HEK293T (cell line): ENCODE measurements around the gene SPTY2D1.

Source experiments
- BHLHE40 ChIP-seq: fragments of 450-650 bp; IDR thresholded peaks from 2 replicates; pipeline ENCODE4 v1.6.1; 2016; ENCODE audit warnings: mild to moderate bottlenecking, moderate library complexity, borderline replicate concordance
- ELF4 ChIP-seq: fragments of 450-650 bp; IDR thresholded peaks from 2 replicates; pipeline ENCODE4 v1.6.1; 2017; ENCODE audit warnings: antibody characterized with exemption
- FOXA1 ChIP-seq: fragments of 450-650 bp; IDR thresholded peaks from 2 replicates; pipeline ENCODE4 v1.6.1; 2016; ENCODE audit warnings: mild to moderate bottlenecking
- FOXK2 ChIP-seq: fragments of 450-650 bp; IDR thresholded peaks from 2 replicates; pipeline ENCODE4 v1.6.1; 2016; ENCODE audit warnings: mild to moderate bottlenecking
- HDGF ChIP-seq: fragments of 450-650 bp; IDR thresholded peaks from 2 replicates; pipeline ENCODE4 v1.6.1; 2017; ENCODE audit warnings: antibody characterized with exemption, borderline replicate concordance
- SP1 ChIP-seq: fragments of 450-650 bp; IDR thresholded peaks from 2 replicates; pipeline ENCODE4 v1.6.1; 2017

- TF ChIP-seq FOXA1 (no peak), ELF4 (peak; percentile 60), SP1 (peak; percentile 30; the same call in 1 of the 2 replicates), FOXK2 (no peak), BHLHE40 (no peak), HDGF (no peak)
These were observed 45.6 kb downstream of the SPTY2D1 start, which contains the start of gene UEVLD for GRCh38 chr11:18588297-18589252.
